ENCODE measurements around the gene ZCCHC7. TPM values are rescaled to one million over a fixed set of nuclear protein-coding genes. Genes with fewer than 3 reads are reported as not detected.

ZCCHC7 gene
- total RNA-seq, 1 donor from 2014 or later: 20.9 TPM

GRCh38 chr9:37218800-37219425, 98.5 kb downstream of the ZCCHC7 start:
- DNase-seq (no peak), ATAC-seq (no peak)
- no peak overlapping the region for H3K4me3 ChIP-seq
- no peak overlapping the region for H3K27ac ChIP-seq
- H3K36me3 ChIP-seq: no peaks in the 10 kb centered on the region
- no peak for TF ChIP-seq CTCF (IDR thresholded peaks at IDR 0.05)
- no peaks in the 10 kb centered on the region for H3K4me1 ChIP-seq
- H3K27me3 ChIP-seq: no peaks in the 10 kb centered on the region
- no peaks in the 10 kb centered on the region for H3K9me3 ChIP-seq
- intact Hi-C loops (cut with DNase I): no loop called here

GRCh38 chr9:37220971-37221370, 100.6 kb downstream of the ZCCHC7 start:
- intact Hi-C loops (cut with DNase I): no loop called here
- Histone ChIP-seq H3K9me3 (no peaks in the 10 kb centered on the region), H3K36me3 (no peaks in the 10 kb centered on the region), H3K27ac (no peak overlapping the region), H3K4me1 (no peaks in the 10 kb centered on the region), H3K27me3 (no peaks in the 10 kb centered on the region), H3K4me3 (no peak overlapping the region)
- no peak for ATAC-seq
- no peak for DNase-seq
- no peak for TF ChIP-seq CTCF (IDR thresholded peaks at IDR 0.05)

GRCh38 chr9:37221489-37222106, 101.2 kb downstream of the ZCCHC7 start:
- no peaks in the 10 kb centered on the region for H3K36me3 ChIP-seq
- no peaks in the 10 kb centered on the region for H3K9me3 ChIP-seq
- no peak for TF ChIP-seq CTCF (IDR thresholded peaks at IDR 0.05)
- no peak overlapping the region for H3K4me3 ChIP-seq
- intact Hi-C loops (cut with DNase I): no loop called here
- no peaks in the 10 kb centered on the region for H3K4me1 ChIP-seq
- ATAC-seq (no peak), DNase-seq (no peak)
- H3K27ac ChIP-seq: no peak overlapping the region
- no peaks in the 10 kb centered on the region for H3K27me3 ChIP-seq

- no peak for ATAC-seq
- TF ChIP-seq CTCF (IDR thresholded peaks at IDR 0.05): no peak
- no peak for DNase-seq
- no peak overlapping the region for H3K27ac ChIP-seq
- H3K27me3 ChIP-seq: no peaks in the 10 kb centered on the region
- no peaks in the 10 kb centered on the region for H3K9me3 ChIP-seq
- H3K4me3 ChIP-seq: no peak overlapping the region
- intact Hi-C loops (cut with DNase I): no loop called here
- H3K4me1 ChIP-seq: no peaks in the 10 kb centered on the region
- H3K36me3 ChIP-seq: no peaks in the 10 kb centered on the region
Measured at GRCh38 chr9:37229455-37229854, 109.1 kb downstream of the ZCCHC7 start.

GRCh38 chr9:37229882-37230482, 109.6 kb downstream of the ZCCHC7 start:
- Histone ChIP-seq H3K4me3 (no peak overlapping the region), H3K27me3 (no peaks in the 10 kb centered on the region), H3K27ac (no peak overlapping the region), H3K4me1 (no peaks in the 10 kb centered on the region), H3K36me3 (no peaks in the 10 kb centered on the region), H3K9me3 (no peaks in the 10 kb centered on the region)
- ATAC-seq (no peak), DNase-seq (no peak)
- no peak for TF ChIP-seq CTCF (IDR thresholded peaks at IDR 0.05)
- intact Hi-C loops (cut with DNase I): no loop called here
